Activated naive CD8-positive, alpha-beta T cell treated with anti-CD3 and anti-CD28 coated beads, Interleukin-2, amount 10 ng/mL, durations not matched to agents 7 days and 5 days (primary cell): ENCODE results near the gene TSKS. TPM values are rescaled to one million over a fixed set of nuclear protein-coding genes. Genes with fewer than 3 reads are reported as not detected.

Source experiments
- ATAC-seq: fragments of 150-1000 bp; cut with Tn5 transposase; one replicate; pipeline ENCODE4 v1.10.0; 2021; ENCODE audit warnings: low read depth, moderate library complexity
- POLR2A ChIA-PET: fragments of 350-600 bp; sonication (Branson Sonifier 250); formaldehyde crosslinking; loops from one replicate; lab custom pipeline; 2021; ENCODE audit warnings: antibody characterized with exemption; lab: Charles Lee
- DNase-seq: peaks from one replicate; pipeline ENCODE4 v3.0.0; 2021
- H3K27ac Mint-ChIP-seq: one replicate; pipeline ENCODE4 v1.8.0; 2022; ENCODE audit warnings: mild to moderate bottlenecking, mixed read lengths
- H3K27me3 Mint-ChIP-seq: one replicate; pipeline ENCODE4 v1.8.0; 2022; ENCODE audit warnings: mild to moderate bottlenecking, moderate library complexity, mixed read lengths
- H3K36me3 Mint-ChIP-seq: one replicate; pipeline ENCODE4 v1.8.0; 2021; ENCODE audit warnings: mild to moderate bottlenecking, mixed read lengths
- H3K4me1 Mint-ChIP-seq: one replicate; pipeline ENCODE4 v1.8.0; 2021; ENCODE audit warnings: mixed read lengths
- H3K4me3 Mint-ChIP-seq: one replicate; pipeline ENCODE4 v1.8.0; 2022; ENCODE audit warnings: mild to moderate bottlenecking, moderate library complexity, mixed read lengths
- H3K9me3 Mint-ChIP-seq: one replicate; pipeline ENCODE4 v1.8.0; 2021; ENCODE audit warnings: mixed read lengths
- total RNA-seq, 2 experiments: library from RNA; stranded (reverse); gene quantifications; one replicate each; pipeline ENCODE4 v1.2.3, GENCODE V29; 2021

TSKS gene
- total RNA-seq, 2 experiments from 2014 or later = 2.0 to 2.4 TPM

GRCh38 chr19:49712397-49712859 is 50.7 kb downstream of the TSKS start:
- DNase-seq (no peak), ATAC-seq (no peak)
- Mint-ChIP-seq H3K4me1 (peaks cover 4% of the 10 kb centered on the region), H3K27ac (no peak overlapping the region), H3K4me3 (no peak overlapping the region), H3K27me3 (peaks cover 6% of the 10 kb centered on the region), H3K36me3 (no peaks in the 10 kb centered on the region), H3K9me3 (no peaks in the 10 kb centered on the region)
- POLR2A ChIA-PET = no interaction called here

DNA sequence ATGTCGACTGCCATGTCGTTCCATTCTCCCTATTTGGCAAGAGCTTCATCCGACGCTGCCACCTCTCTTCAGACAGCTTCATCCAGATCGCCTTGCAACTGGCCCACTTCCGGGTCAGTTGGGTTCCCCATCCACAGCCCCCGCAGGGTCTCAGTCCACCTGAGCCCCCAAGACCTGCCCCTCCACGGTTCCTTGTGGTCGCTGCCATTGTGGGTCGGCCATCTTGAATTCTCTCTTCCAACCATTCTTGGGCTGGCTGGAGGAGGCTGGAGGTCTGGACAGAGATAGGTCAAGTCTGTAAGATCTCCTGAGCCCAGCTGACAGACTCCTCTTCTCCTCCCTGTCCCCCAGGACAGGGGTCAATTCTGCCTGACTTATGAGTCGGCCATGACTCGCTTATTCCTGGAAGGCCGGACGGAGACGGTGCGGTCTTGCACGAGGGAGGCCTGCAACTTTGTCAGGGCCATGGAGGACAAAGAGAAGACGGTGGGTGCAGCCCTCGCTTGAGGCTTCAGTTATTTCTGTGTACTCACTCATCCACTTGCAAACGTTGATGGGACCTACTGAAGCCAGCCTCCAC is 52.6 kb downstream of the TSKS start:
- Mint-ChIP-seq H3K27ac (no peak overlapping the region), H3K36me3 (no peaks in the 10 kb centered on the region), H3K9me3 (no peaks in the 10 kb centered on the region), H3K4me3 (no peak overlapping the region), H3K27me3 (peaks cover 6% of the 10 kb centered on the region), H3K4me1 (no peaks in the 10 kb centered on the region)
- no peak for DNase-seq
- POLR2A ChIA-PET = no interaction called here
- no peak for ATAC-seq

GRCh38 chr19:49705919-49706318 is 57.2 kb downstream of the TSKS start:
- ATAC-seq (no peak), DNase-seq (no peak)
- no peaks in the 10 kb centered on the region for H3K36me3 Mint-ChIP-seq
- H3K27ac Mint-ChIP-seq = no peak overlapping the region
- H3K27me3 Mint-ChIP-seq = peaks cover 7% of the 10 kb centered on the region
- POLR2A ChIA-PET = no interaction called here
- H3K9me3 Mint-ChIP-seq = no peaks in the 10 kb centered on the region
- no peak overlapping the region for H3K4me3 Mint-ChIP-seq
- H3K4me1 Mint-ChIP-seq = no peaks in the 10 kb centered on the region

- POLR2A ChIA-PET = interaction anchor here (0.5 kb wide), 1 partner anchor 17 kb away, joined by 4 read pairs; no protein-coding TSS in a partner anchor
- ATAC-seq = no peak
- Mint-ChIP-seq H3K36me3 (no peaks in the 10 kb centered on the region), H3K9me3 (no peaks in the 10 kb centered on the region), H3K4me1 (no peaks in the 10 kb centered on the region), H3K4me3 (no peak overlapping the region), H3K27me3 (peaks cover 4% of the 10 kb centered on the region), H3K27ac (no peak overlapping the region)
- DNase-seq = no peak
These were observed 58.0 kb downstream of the TSKS start for GRCh38 chr19:49704888-49705642.

DNA sequence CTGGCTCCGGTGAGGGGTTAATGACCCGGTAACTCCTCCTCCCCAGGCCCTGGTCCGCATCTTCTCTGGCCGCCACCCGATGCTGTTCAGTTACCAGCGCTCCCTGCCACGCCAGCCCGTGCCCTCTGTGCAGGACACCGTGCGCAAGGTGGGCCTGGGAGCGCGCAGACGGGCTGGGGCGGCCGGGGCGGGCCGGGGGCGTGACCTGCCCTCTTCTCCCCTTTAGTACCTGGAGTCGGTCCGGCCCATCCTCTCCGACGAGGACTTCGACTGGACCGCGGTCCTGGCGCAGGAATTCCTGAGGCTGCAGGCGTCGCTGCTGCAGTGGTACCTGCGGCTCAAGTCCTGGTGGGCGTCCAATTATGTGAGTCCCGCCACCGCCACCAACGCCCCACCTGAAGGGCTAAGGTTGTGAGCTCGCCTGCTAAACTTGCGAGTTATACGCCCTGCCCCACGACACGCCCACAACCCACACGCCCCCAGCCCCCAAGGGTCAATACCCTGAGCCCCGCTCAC is 61.8 kb downstream of the TSKS start:
- POLR2A ChIA-PET = no interaction called here
- no peaks in the 10 kb centered on the region for H3K4me1 Mint-ChIP-seq
- no peak for DNase-seq

DNA sequence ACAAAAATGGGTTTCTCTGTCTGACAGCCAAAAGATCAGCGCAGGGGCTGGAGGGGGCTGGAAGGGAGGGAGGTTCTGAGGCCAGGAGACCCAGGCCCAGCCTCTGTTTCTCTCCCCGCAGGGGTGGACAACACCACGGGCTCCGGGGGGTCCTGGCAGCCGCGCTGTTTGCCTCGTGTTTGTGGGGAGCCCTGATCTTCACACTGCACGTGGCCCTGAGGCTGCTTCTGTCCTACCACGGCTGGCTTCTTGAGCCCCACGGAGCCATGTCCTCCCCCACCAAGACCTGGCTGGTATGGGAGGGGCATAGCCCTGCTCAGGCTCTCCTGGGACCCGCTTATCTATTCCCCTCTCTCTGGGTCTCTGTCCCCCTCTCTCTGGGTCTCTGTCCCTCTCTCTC is 62.5 kb downstream of the TSKS start:
- Mint-ChIP-seq H3K27me3 (peaks cover 4% of the 10 kb centered on the region), H3K9me3 (no peaks in the 10 kb centered on the region), H3K4me3 (no peak overlapping the region), H3K4me1 (no peaks in the 10 kb centered on the region), H3K36me3 (no peaks in the 10 kb centered on the region), H3K27ac (no peak overlapping the region)
- POLR2A ChIA-PET = no interaction called here
- DNase-seq = no peak
- ATAC-seq = peak; percentile 32

More for the DNA sequence above, 61.8 kb downstream of the TSKS start:
- Mint-ChIP-seq H3K27me3 (peaks cover 4% of the 10 kb centered on the region), H3K36me3 (no peaks in the 10 kb centered on the region), H3K9me3 (no peaks in the 10 kb centered on the region), H3K4me3 (no peak overlapping the region), H3K27ac (no peak overlapping the region)
- peak; percentile 30 for ATAC-seq

- H3K27ac Mint-ChIP-seq = no peak overlapping the region
- POLR2A ChIA-PET = interaction anchor here (0.6 kb wide), 1 partner anchor 298 kb away, joined by 3 read pairs; no protein-coding TSS in a partner anchor
- H3K36me3 Mint-ChIP-seq = no peaks in the 10 kb centered on the region
- H3K27me3 Mint-ChIP-seq = peaks cover 4% of the 10 kb centered on the region
- ATAC-seq (no peak), DNase-seq (no peak)
- H3K4me1 Mint-ChIP-seq = no peaks in the 10 kb centered on the region
- H3K9me3 Mint-ChIP-seq = no peaks in the 10 kb centered on the region
- H3K4me3 Mint-ChIP-seq = no peak overlapping the region
These were observed 63.7 kb downstream of the TSKS start for GRCh38 chr19:49699364-49699763.

DNA sequence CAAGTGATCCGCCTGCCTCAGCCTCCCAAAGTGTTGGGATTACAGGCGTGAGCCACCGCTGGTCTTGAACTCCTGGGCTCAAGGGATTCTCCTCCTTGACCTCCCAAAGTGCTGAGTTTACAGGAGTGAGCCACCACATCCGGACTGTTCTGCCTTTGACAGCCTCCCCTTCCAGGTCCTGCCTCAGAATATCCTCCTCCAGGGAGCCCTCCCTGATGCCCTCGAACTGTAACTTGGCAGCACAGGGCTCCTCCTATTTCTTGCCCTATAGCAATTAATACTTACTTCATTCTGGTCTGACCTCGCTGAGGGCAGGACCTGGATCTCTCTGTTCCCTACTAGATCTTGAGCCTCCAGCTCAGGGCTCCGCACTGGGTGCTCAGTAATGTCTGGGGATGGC is 66.2 kb downstream of the TSKS start:
- Mint-ChIP-seq H3K27ac (no peak overlapping the region), H3K9me3 (no peaks in the 10 kb centered on the region), H3K27me3 (peaks cover 4% of the 10 kb centered on the region), H3K4me1 (no peaks in the 10 kb centered on the region), H3K4me3 (no peak overlapping the region), H3K36me3 (no peaks in the 10 kb centered on the region)
- no peak for ATAC-seq
- DNase-seq = no peak
- POLR2A ChIA-PET = no interaction called here

- Mint-ChIP-seq H3K4me1 (peaks cover under 1% of the 10 kb centered on the region), H3K4me3 (no peak overlapping the region), H3K27ac (no peak overlapping the region), H3K36me3 (no peaks in the 10 kb centered on the region), H3K27me3 (peaks cover 11% of the 10 kb centered on the region), H3K9me3 (no peaks in the 10 kb centered on the region)
- ATAC-seq = no peak
- no peak for DNase-seq
- POLR2A ChIA-PET = no interaction called here
These were observed 67.0 kb downstream of the TSKS start for GRCh38 chr19:49696115-49696514.

DNA sequence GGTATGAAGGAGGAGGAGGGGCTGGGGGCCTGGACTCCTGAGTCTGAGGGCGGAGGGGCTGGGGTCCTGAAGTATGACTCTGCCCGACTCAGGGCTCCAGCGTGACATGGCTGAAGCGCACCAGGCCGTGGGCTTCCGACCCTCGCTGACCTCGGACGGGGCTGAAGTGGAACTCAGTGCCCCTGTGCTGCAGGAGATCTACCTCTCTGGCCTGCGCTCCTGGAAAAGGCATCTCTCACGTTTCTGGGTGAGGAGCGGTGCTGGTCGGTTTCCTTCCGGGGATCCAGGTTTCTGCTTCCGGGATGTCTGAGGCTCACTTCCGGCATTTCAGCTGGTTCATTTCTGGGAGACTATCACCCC is 71.0 kb downstream of the TSKS start:
- POLR2A ChIA-PET = no interaction called here
- DNase-seq = no peak

DNA sequence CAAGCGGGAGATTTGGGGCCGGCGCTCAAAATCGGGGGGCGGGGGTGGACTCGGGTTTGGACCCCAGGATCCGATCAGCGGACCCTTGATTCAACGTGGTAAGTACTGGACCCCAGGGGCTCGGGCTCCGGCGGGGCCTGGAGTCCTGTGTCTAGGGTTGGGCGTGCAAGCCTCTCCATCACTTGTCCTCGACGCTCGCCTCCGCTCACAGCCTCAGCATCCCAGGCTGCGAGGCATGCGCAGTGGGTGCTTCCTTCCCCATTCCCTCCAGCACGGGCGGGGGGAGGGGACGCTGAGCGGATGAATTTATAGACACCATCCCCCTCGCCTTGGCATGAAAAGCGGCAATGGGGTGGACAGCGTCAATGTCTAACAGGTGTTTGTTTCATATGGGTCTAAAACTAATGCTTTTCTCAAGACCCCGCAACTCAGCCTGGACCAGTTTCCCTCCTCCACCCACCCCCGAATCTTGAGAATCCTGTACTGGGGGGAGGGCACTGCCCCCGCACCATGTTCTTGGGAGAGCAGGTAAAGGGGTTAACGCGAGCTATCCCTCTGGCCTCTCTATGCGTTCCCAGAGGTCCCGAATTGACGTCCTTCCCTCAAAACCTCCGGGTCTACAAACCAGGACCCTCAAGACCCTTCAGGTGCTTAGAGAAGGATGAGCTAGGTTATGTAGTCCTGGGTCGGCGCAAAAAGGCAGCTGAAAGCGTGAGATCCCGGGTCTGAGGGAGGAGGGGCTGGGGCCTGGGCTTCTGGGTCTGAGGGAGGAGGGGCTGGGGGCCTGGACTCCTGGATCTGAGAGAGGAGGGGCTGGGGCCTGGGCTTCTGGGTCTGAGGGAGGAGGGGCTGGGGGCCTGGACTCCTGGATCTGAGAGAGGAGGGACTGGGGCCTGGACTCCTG is 71.6 kb downstream of the TSKS start:
- H3K27ac Mint-ChIP-seq = no peak overlapping the region
- ATAC-seq (peak; percentile 30), DNase-seq (no peak)
- POLR2A ChIA-PET = interaction anchor here (0.7 kb wide), 1 partner anchor 39 kb away, joined by 3 read pairs; no protein-coding TSS in a partner anchor
- peaks cover 5% of the 10 kb centered on the region for H3K36me3 Mint-ChIP-seq
- peak overlapping the region; percentile 82 for H3K4me3 Mint-ChIP-seq
- H3K4me1 Mint-ChIP-seq = peaks cover 19% of the 10 kb centered on the region
- peaks cover 19% of the 10 kb centered on the region for H3K27me3 Mint-ChIP-seq
- H3K9me3 Mint-ChIP-seq = no peaks in the 10 kb centered on the region

More for the DNA sequence above, 71.0 kb downstream of the TSKS start:
- Mint-ChIP-seq H3K9me3 (no peaks in the 10 kb centered on the region), H3K27ac (no peak overlapping the region), H3K36me3 (peaks cover 5% of the 10 kb centered on the region), H3K4me3 (no peak overlapping the region), H3K4me1 (peaks cover 19% of the 10 kb centered on the region), H3K27me3 (peaks cover 19% of the 10 kb centered on the region)
- no peak for ATAC-seq

- ATAC-seq (peak; percentile 45), DNase-seq (peak; percentile 58)
- POLR2A ChIA-PET = interaction anchor here (0.5 to 0.7 kb wide), 2 partner anchors 40 to 245 kb away, joined by 3 to 5 read pairs; no protein-coding TSS in a partner anchor
- H3K4me3 Mint-ChIP-seq = peak within 1 kb of the TSS; percentile 82
- H3K36me3 Mint-ChIP-seq = peaks cover 6% of the 10 kb centered on the region
- peak within 1 kb of the TSS; percentile 65 for H3K27ac Mint-ChIP-seq
- H3K27me3 Mint-ChIP-seq = peaks cover 19% of the 10 kb centered on the region
- no peaks in the 10 kb centered on the region for H3K9me3 Mint-ChIP-seq
- peaks cover 19% of the 10 kb centered on the region for H3K4me1 Mint-ChIP-seq
These were observed 72.4 kb downstream of the TSKS start, which contains the start of gene CPT1C for GRCh38 chr19:49690656-49691242. Gene CPT1C, plus strand, starts transcription at chr19:49691116. Its CDS starts 1,137 bp downstream, at chr19:49692253.
